Osteoblast (primary cell): ENCODE data around the gene NPAT. TPM values are rescaled to one million over a fixed set of nuclear protein-coding genes. Genes with fewer than 3 reads are reported as not detected.

Experiments
- DNase-seq: peaks from one replicate; pipeline ENCODE4 v3.0.0; 2011; ENCODE audit warnings: low spot score, mixed read lengths; ENCODE audit not compliant: insufficient read length; ENCODE audit errors: missing footprints
- H2AFZ ChIP-seq: 2 replicates; pipeline ENCODE4 v1.6.0; 2011; ENCODE audit warnings: mild to moderate bottlenecking, low read length
- H3K27ac ChIP-seq: 2 replicates; pipeline ENCODE4 v1.5.1; 2011; ENCODE audit warnings: mild to moderate bottlenecking, low read depth, low read length, moderate library complexity
- H3K27me3 ChIP-seq: 2 replicates; pipeline ENCODE4 v1.6.0; 2012; ENCODE audit warnings: mild to moderate bottlenecking, control low read depth, inconsistent platforms, low read length, moderate library complexity; ENCODE audit not compliant: insufficient read depth
- H3K36me3 ChIP-seq: 2 replicates; pipeline ENCODE4 v1.5.1; 2011; ENCODE audit warnings: mild to moderate bottlenecking, low read length, control low read depth, moderate library complexity; ENCODE audit not compliant: insufficient read depth
- H3K4me1 ChIP-seq: 2 replicates; pipeline ENCODE4 v1.5.1; 2011; ENCODE audit warnings: mild to moderate bottlenecking, low read length, control low read depth, moderate library complexity; ENCODE audit not compliant: insufficient read depth
- H3K4me2 ChIP-seq: 2 replicates; pipeline ENCODE4 v1.6.0; 2011; ENCODE audit warnings: mild to moderate bottlenecking, low read length; ENCODE audit not compliant: insufficient read depth
- H3K4me3 ChIP-seq: fragments of 200-600 bp; sonication (generic); 3 replicates; pipeline ENCODE4 v1.5.1; 2012; ENCODE audit warnings: mild to moderate bottlenecking, low read length, inconsistent platforms; ENCODE audit not compliant: insufficient read depth
- H3K79me2 ChIP-seq: 2 replicates; pipeline ENCODE4 v1.6.0; 2012; ENCODE audit warnings: mild to moderate bottlenecking, low read length, control low read depth, inconsistent platforms; ENCODE audit not compliant: insufficient read depth
- H3K9me3 ChIP-seq: 2 replicates; pipeline ENCODE4 v1.5.1; 2011; ENCODE audit warnings: low read depth, low read length, control low read depth
- H4K20me1 ChIP-seq: 2 replicates; pipeline ENCODE4 v1.6.0; 2012; ENCODE audit warnings: mild to moderate bottlenecking, low read length, control low read depth; ENCODE audit not compliant: insufficient read depth
- CTCF ChIP-seq: IDR thresholded peaks from 2 replicates; pipeline ENCODE4 v1.5.1; 2011; ENCODE audit warnings: mild to moderate bottlenecking, low read depth, low read length, moderate library complexity; ENCODE audit errors: extremely low read depth
- total RNA-seq: library from RNA; depleted of rRNA; stranded (reverse); fragments of >200 nt; gene quantifications from 2 replicates; pipeline ENCODE4 v1.2.3, GENCODE V29; 2012

NPAT gene
- total RNA-seq, 1 donor = 16.6 TPM

- Histone ChIP-seq H4K20me1 (no peaks in the 10 kb centered on the region), H3K4me3 (no peak overlapping the region), H3K4me2 (no peak overlapping the region), H3K27me3 (no peaks in the 10 kb centered on the region), H3K27ac (no peak overlapping the region), H3K9me3 (no peaks in the 10 kb centered on the region), H2AFZ (no peak overlapping the region), H3K4me1 (no peaks in the 10 kb centered on the region), H3K36me3 (peaks cover 26% of the 10 kb centered on the region), H3K79me2 (no peaks in the 10 kb centered on the region)
- TF ChIP-seq CTCF = no peak
- no peak for DNase-seq
These were observed 23.9 kb upstream of the NPAT start for GRCh38 chr11:108246308-108246707.

- H4K20me1 ChIP-seq = no peaks in the 10 kb centered on the region
- H3K79me2 ChIP-seq = no peaks in the 10 kb centered on the region
- H3K4me2 ChIP-seq = no peak overlapping the region
- no peaks in the 10 kb centered on the region for H3K9me3 ChIP-seq
- H3K27me3 ChIP-seq = no peaks in the 10 kb centered on the region
- H3K27ac ChIP-seq = no peak overlapping the region
- no peak overlapping the region for H3K4me3 ChIP-seq
- DNase-seq = no peak
- no peak overlapping the region for H2AFZ ChIP-seq
- TF ChIP-seq CTCF = no peak
- H3K4me1 ChIP-seq = no peaks in the 10 kb centered on the region
- peaks cover 23% of the 10 kb centered on the region for H3K36me3 ChIP-seq
These were observed 20.0 kb upstream of the NPAT start for GRCh38 chr11:108242422-108242821.

- H3K4me1 ChIP-seq = no peaks in the 10 kb centered on the region
- DNase-seq = no peak
- TF ChIP-seq CTCF = no peak
- no peak overlapping the region for H3K4me3 ChIP-seq
- H3K4me2 ChIP-seq = no peak overlapping the region
- H3K27ac ChIP-seq = no peak overlapping the region
- no peak overlapping the region for H2AFZ ChIP-seq
- no peaks in the 10 kb centered on the region for H3K27me3 ChIP-seq
- no peaks in the 10 kb centered on the region for H3K79me2 ChIP-seq
- no peaks in the 10 kb centered on the region for H3K9me3 ChIP-seq
- H3K36me3 ChIP-seq = peaks cover 28% of the 10 kb centered on the region
- no peaks in the 10 kb centered on the region for H4K20me1 ChIP-seq
These were observed 19.0 kb upstream of the NPAT start for GRCh38 chr11:108241330-108242037.

GRCh38 chr11:108239076-108239475 lies 16.6 kb upstream of the NPAT start:
- H3K4me1 ChIP-seq = no peaks in the 10 kb centered on the region
- H3K4me2 ChIP-seq = no peak overlapping the region
- no peak overlapping the region for H2AFZ ChIP-seq
- no peaks in the 10 kb centered on the region for H4K20me1 ChIP-seq
- H3K27ac ChIP-seq = no peak overlapping the region
- no peaks in the 10 kb centered on the region for H3K79me2 ChIP-seq
- H3K36me3 ChIP-seq = peaks cover 36% of the 10 kb centered on the region
- H3K9me3 ChIP-seq = no peaks in the 10 kb centered on the region
- DNase-seq = no peak
- no peak overlapping the region for H3K4me3 ChIP-seq
- H3K27me3 ChIP-seq = no peaks in the 10 kb centered on the region
- no peak for TF ChIP-seq CTCF
